Neural crest cell (in vitro differentiated cells): ENCODE results near the gene NPLOC4. TPM values are rescaled to one million over a fixed set of nuclear protein-coding genes. Genes with fewer than 3 reads are reported as not detected.

Experiments used
- DNase-seq: peaks from one replicate; pipeline ENCODE4 v3.0.0; 2021; ENCODE audit warnings: low read depth, mixed read lengths, low spot score
- H3K27ac Mint-ChIP-seq: one replicate; pipeline ENCODE4 v1.8.0; 2021; ENCODE audit warnings: mild to moderate bottlenecking, mixed read lengths; ENCODE audit not compliant: unreplicated experiment
- H3K27me3 Mint-ChIP-seq: 2 replicates; pipeline ENCODE4 v1.8.0; 2021; ENCODE audit warnings: low read depth, mild to moderate bottlenecking, mixed read lengths
- H3K36me3 Mint-ChIP-seq: 2 replicates; pipeline ENCODE4 v1.8.0; 2021; ENCODE audit warnings: low read depth, mild to moderate bottlenecking, mixed read lengths
- H3K4me1 Mint-ChIP-seq: 2 replicates; pipeline ENCODE4 v1.8.0; 2021; ENCODE audit warnings: mixed read lengths
- H3K4me3 Mint-ChIP-seq: one replicate; pipeline ENCODE4 v1.8.0; 2021; ENCODE audit warnings: mild to moderate bottlenecking, mixed read lengths
- H3K9me3 Mint-ChIP-seq: 2 replicates; pipeline ENCODE4 v1.8.0; 2021; ENCODE audit warnings: mixed read lengths
- CTCF ChIP-seq: fragments of 200-600 bp; sonication (generic); conservative IDR thresholded peaks from 2 replicates; pipeline ENCODE4 v1.5.0; 2021; ENCODE audit warnings: antibody characterized with exemption, mild to moderate bottlenecking
- total RNA-seq: library from RNA; stranded (reverse); gene quantifications from 2 replicates; pipeline ENCODE4 v1.2.1, GENCODE V29; 2021

The NPLOC4 gene
- total RNA-seq, 1 donor from 2014 or later, result 97.7 TPM

- H3K4me3 Mint-ChIP-seq, result no peak overlapping the region
- H3K27me3 Mint-ChIP-seq, result peaks cover 30% of the 10 kb centered on the region
- no peaks in the 10 kb centered on the region for H3K9me3 Mint-ChIP-seq
- H3K4me1 Mint-ChIP-seq, result peaks cover 8% of the 10 kb centered on the region
- no peaks in the 10 kb centered on the region for H3K36me3 Mint-ChIP-seq
- H3K27ac Mint-ChIP-seq, result no peak overlapping the region
- DNase-seq, result no peak
- no peak for TF ChIP-seq CTCF
Observed at GRCh38 chr17:81538651-81539570, 98.0 kb downstream of the NPLOC4 start.

GRCh38 chr17:81537856-81538555, 98.9 kb downstream of the NPLOC4 start:
- Mint-ChIP-seq H3K27me3 (peaks cover 34% of the 10 kb centered on the region), H3K36me3 (no peaks in the 10 kb centered on the region), H3K4me1 (peaks cover 8% of the 10 kb centered on the region), H3K4me3 (peak overlapping the region; percentile 80), H3K9me3 (peaks cover 3% of the 10 kb centered on the region), H3K27ac (no peak overlapping the region)
- TF ChIP-seq CTCF, result no peak
- no peak for DNase-seq

- Mint-ChIP-seq H3K27me3 (peaks cover 34% of the 10 kb centered on the region), H3K36me3 (no peaks in the 10 kb centered on the region), H3K4me1 (peaks cover 8% of the 10 kb centered on the region), H3K4me3 (no peak overlapping the region), H3K27ac (no peak overlapping the region), H3K9me3 (peaks cover 3% of the 10 kb centered on the region)
- peak; percentile 65 for TF ChIP-seq CTCF
- DNase-seq, result no peak
Observed at GRCh38 chr17:81537343-81537855, 99.5 kb downstream of the NPLOC4 start.

GRCh38 chr17:81536299-81537290, 100.3 kb downstream of the NPLOC4 start:
- no peak for DNase-seq
- Mint-ChIP-seq H3K4me1 (peaks cover 8% of the 10 kb centered on the region), H3K36me3 (no peaks in the 10 kb centered on the region), H3K27ac (no peak overlapping the region), H3K27me3 (peaks cover 34% of the 10 kb centered on the region), H3K9me3 (peaks cover 3% of the 10 kb centered on the region), H3K4me3 (no peak overlapping the region)
- TF ChIP-seq CTCF, result no peak
